HEK293T (cell line): ENCODE data around the gene IL10RA.

ENCODE experiments used
- CTCF ChIA-PET: fragments of 350-600 bp; formaldehyde crosslinking; extraction: SDS; loops from one replicate; lab custom pipeline; 2021; ENCODE audit warnings: antibody characterized with exemption, inconsistent platforms; lab: Yijun Ruan, JAX
- POLR2A ChIA-PET: fragments of 350-600 bp; formaldehyde crosslinking; extraction: SDS; loops from one replicate; lab custom pipeline; 2020; ENCODE audit warnings: antibody characterized with exemption, inconsistent platforms; lab: Yijun Ruan, JAX
- DNase-seq: peaks from one replicate; pipeline ENCODE4 v3.0.0; 2012; ENCODE audit warnings: mixed read lengths; ENCODE audit errors: extremely low spot score
- ARNT ChIP-seq: fragments of 450-650 bp; IDR thresholded peaks from 2 replicates; pipeline ENCODE4 v1.6.1; 2017; ENCODE audit warnings: mild to moderate bottlenecking
- BHLHE40 ChIP-seq: fragments of 450-650 bp; IDR thresholded peaks from 2 replicates; pipeline ENCODE4 v1.6.1; 2016; ENCODE audit warnings: mild to moderate bottlenecking, moderate library complexity, borderline replicate concordance
- CTBP1 ChIP-seq: fragments of 450-650 bp; IDR thresholded peaks from 2 replicates; pipeline ENCODE4 v1.6.1; 2016; ENCODE audit warnings: borderline replicate concordance
- ELF4 ChIP-seq: fragments of 450-650 bp; IDR thresholded peaks from 2 replicates; pipeline ENCODE4 v1.6.1; 2017; ENCODE audit warnings: antibody characterized with exemption
- FOXA1 ChIP-seq: fragments of 450-650 bp; IDR thresholded peaks from 2 replicates; pipeline ENCODE4 v1.6.1; 2016; ENCODE audit warnings: mild to moderate bottlenecking
- FOXK2 ChIP-seq: fragments of 450-650 bp; IDR thresholded peaks from 2 replicates; pipeline ENCODE4 v1.6.1; 2016; ENCODE audit warnings: mild to moderate bottlenecking
- FOXM1 ChIP-seq: fragments of 450-650 bp; IDR thresholded peaks from 2 replicates; pipeline ENCODE4 v1.6.1; 2017; ENCODE audit warnings: mild to moderate bottlenecking, borderline replicate concordance
- HDGF ChIP-seq: fragments of 450-650 bp; IDR thresholded peaks from 2 replicates; pipeline ENCODE4 v1.6.1; 2017; ENCODE audit warnings: antibody characterized with exemption, borderline replicate concordance
- L3MBTL2 ChIP-seq: fragments of 450-650 bp; conservative IDR thresholded peaks from 2 replicates; pipeline ENCODE4 v1.6.1; 2016; ENCODE audit warnings: mild to moderate bottlenecking
- LEF1 ChIP-seq: fragments of 450-650 bp; IDR thresholded peaks from 2 replicates; pipeline ENCODE4 v1.6.1; 2017; ENCODE audit warnings: mild to moderate bottlenecking, borderline replicate concordance
- NFRKB ChIP-seq: fragments of 450-650 bp; IDR thresholded peaks from 2 replicates; pipeline ENCODE4 v1.6.1; 2016; ENCODE audit warnings: mild to moderate bottlenecking, moderate library complexity
- SP1 ChIP-seq: fragments of 450-650 bp; IDR thresholded peaks from 2 replicates; pipeline ENCODE4 v1.6.1; 2017
- SUZ12 ChIP-seq: fragments of 450-650 bp; IDR thresholded peaks from 2 replicates; pipeline ENCODE4 v1.6.1; 2016; ENCODE audit warnings: mild to moderate bottlenecking
- TARDBP ChIP-seq: fragments of 450-650 bp; IDR thresholded peaks from 2 replicates; pipeline ENCODE4 v1.6.1; 2016
- ZNF384 ChIP-seq: fragments of 450-650 bp; IDR thresholded peaks from 2 replicates; pipeline ENCODE4 v1.6.1; 2016
- TF ChIP-seq, protein P1 (sequence below): fragments of 450-650 bp; IDR thresholded peaks from 2 replicates; pipeline ENCODE4 v1.6.1; 2016

The IL10RA gene

DNA sequence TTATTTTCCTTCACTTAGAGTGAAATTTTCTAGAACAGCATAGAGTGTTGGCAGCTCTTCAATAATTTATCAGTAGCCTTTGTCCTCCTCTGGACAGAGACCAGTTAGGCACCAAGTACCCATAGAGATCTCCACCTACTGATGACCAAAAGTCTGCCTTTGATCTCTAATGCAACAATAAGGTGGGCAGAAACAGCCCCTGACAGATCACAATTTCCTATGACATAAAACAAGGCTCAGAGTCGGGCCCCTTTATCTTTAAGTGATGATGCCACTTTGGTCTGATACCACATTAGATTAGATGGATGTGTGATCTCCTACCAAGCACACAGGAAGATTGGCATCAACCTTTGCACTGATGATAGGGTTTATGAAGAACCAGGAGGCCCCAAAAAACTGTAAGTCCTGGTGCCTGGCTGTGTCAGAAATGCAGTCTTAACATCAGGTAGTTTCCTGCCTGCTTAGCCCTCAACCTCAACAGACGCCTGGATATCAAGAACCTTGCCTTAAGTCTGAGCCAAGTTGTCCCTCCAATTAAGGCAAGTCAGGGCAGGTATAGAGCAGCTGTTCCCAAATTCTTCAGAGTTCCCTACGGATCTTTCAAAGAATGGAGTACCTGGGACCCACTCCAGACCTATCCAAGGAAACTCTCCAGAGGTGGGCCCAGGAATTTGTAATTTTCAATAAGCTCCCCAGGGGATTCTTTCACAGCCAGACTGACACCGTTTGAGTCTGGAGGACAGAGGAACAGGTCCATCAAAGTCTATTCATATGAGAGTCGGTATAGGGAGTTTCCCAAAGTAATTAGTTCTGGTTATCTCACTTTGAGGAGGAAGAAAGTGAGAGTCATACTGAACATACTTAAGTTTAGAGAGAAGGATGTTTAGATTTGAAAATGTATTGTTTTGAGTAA, 60.1 kb downstream of the IL10RA start:
- no peak for TF ChIP-seq SUZ12
- TF ChIP-seq CTBP1: no peak
- no peak for TF ChIP-seq BHLHE40
- no peak for TF ChIP-seq TARDBP
- no peak for TF ChIP-seq FOXK2
- TF ChIP-seq FOXM1: no peak
- TF ChIP-seq ZNF384: no peak
- no peak for TF ChIP-seq ARNT
- no peak for TF ChIP-seq L3MBTL2
- TF ChIP-seq NFRKB: no peak
- TF ChIP-seq SP1: no peak
- no peak for TF ChIP-seq LEF1
- TF ChIP-seq, protein P1, sequence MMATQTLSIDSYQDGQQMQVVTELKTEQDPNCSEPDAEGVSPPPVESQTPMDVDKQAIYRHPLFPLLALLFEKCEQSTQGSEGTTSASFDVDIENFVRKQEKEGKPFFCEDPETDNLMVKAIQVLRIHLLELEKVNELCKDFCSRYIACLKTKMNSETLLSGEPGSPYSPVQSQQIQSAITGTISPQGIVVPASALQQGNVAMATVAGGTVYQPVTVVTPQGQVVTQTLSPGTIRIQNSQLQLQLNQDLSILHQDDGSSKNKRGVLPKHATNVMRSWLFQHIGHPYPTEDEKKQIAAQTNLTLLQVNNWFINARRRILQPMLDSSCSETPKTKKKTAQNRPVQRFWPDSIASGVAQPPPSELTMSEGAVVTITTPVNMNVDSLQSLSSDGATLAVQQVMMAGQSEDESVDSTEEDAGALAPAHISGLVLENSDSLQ: no peak
- TF ChIP-seq ELF4: no peak
- TF ChIP-seq FOXA1: no peak
- no peak for TF ChIP-seq HDGF
- ChIA-PET CTCF (interaction anchor here (0.9 kb wide), 1 partner anchor 100 kb away, joined by 3 read pairs; no protein-coding TSS in a partner anchor), POLR2A (no interaction called here)
- DNase-seq: no peak

DNA sequence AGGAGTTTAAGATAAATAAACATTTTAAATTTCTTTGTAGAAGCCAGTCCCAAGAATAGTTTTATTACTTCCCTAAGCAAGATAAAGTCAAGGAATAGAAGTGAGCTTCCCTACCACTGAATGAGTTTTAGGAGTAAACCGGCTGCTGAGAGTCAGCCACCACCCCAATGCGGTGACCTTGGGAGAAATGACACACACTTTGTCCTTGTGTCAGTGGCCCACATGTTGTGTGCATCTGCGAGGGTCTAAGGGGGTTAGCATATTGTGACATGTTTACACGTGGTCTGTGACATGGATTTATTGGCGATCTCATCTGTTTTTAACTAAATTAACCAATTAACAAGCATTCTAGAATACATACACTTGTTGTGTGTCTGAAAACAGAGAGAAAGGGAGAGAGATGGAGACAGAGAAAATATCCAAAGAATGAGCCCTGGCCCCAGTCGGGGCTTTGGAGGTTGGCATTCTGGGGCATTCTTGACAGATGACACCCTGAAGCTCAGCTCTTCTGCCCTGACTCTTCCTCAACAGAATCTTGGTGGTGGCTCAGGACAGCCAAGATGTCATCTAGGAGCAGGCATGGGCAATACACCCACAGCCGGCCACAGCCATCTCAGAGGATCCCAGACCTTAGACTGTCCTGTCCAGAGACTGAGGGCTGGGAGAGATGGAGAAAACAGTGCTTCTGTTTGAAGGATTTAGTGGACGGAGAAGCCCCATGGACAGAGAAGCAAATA, 60.9 kb downstream of the IL10RA start:
- DNase-seq: no peak
- ChIA-PET CTCF (interaction anchor here (1.0 kb wide), 1 partner anchor 101 kb away, joined by 3 read pairs; no protein-coding TSS in a partner anchor), POLR2A (no interaction called here)
- no peak for TF ChIP-seq TARDBP
- TF ChIP-seq SUZ12: no peak
- TF ChIP-seq FOXM1: no peak
- TF ChIP-seq FOXA1: no peak
- no peak for TF ChIP-seq FOXK2
- no peak for TF ChIP-seq L3MBTL2
- no peak for TF ChIP-seq SP1
- TF ChIP-seq BHLHE40: no peak
- TF ChIP-seq NFRKB: no peak

DNA sequence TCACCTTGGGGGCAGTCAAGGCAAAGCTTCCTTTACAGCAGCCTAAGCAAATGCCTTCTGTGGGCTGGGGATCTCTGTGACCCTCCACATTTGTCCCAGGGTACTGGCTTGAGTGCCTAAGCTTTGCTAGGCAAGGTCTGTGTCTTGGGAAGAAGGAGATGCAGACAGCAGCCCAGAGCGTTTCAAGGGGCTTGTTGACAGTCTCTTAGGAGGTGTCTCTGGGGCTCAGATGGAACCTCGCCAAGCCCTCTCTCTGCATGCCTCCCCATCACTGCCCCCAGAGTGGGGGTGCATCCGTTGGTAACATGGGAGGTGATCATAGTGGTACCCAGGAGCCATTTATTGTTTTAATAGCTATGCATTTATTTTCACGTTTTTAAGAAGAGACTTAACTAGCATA, 61.6 kb downstream of the IL10RA start:
- ChIA-PET POLR2A (no interaction called here), CTCF (interaction anchor here (1.0 kb wide), 1 partner anchor 101 kb away, joined by 3 read pairs; no protein-coding TSS in a partner anchor)
- DNase-seq: no peak
- TF ChIP-seq FOXK2 (no peak), L3MBTL2 (no peak), FOXM1 (no peak), HDGF (no peak), BHLHE40 (no peak), ELF4 (no peak), ZNF384 (no peak), FOXA1 (no peak)

DNA sequence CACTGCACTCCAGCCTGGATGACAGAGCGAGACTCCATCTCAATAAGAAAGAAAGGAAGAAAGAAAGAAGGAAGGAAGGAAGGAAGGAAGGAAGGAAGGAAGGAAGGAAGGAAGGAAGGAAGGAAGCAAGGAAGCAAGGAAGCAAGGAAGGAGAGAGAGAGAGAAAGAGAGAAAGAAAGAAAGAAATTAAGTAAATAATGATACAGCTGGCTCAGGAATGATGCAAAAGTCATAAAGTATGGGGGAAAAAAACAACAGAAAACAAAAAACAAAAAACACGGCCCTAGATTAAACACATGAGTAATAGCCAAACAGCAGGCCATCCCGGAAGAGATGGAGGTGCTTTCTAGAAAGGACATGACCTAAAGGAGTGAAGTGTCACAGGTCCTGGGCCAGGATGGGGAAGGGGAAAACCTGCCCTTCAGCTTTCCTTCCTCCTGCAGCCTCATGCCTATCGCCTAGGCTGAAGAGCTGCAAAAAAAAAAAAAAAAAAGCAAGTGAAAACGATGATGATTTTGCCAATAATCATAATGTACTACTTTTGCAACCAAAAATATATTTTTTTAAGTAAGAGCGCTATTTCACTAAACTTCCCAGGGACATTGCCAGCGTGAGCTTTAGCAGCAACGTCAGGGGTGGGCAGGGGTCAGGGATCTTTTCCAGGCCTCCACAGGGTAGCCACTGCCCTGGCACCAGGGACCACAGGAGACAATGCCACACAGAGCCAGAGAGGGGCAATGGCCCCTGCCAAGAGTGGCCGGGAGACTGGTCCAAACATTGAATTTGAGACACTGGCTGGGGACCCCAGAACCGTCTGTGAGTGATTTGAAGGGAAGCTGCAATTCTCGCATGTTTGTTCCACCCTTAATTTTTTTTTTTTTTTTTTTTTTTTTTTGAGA, 62.5 kb downstream of the IL10RA start:
- CTCF ChIA-PET: interaction anchor here (1.0 kb wide), 1 partner anchor 8 kb away, joined by 6 read pairs; no protein-coding TSS in a partner anchor
- POLR2A ChIA-PET: no interaction called here
- TF ChIP-seq LEF1 (no peak), CTBP1 (no peak), SP1 (no peak), TARDBP (no peak), SUZ12 (no peak), BHLHE40 (no peak), ELF4 (no peak), FOXA1 (no peak), FOXK2 (no peak), ZNF384 (no peak), L3MBTL2 (no peak), NFRKB (no peak), FOXM1 (no peak), HDGF (no peak)
- TF ChIP-seq, protein P1: no peak
- no peak for DNase-seq

DNA sequence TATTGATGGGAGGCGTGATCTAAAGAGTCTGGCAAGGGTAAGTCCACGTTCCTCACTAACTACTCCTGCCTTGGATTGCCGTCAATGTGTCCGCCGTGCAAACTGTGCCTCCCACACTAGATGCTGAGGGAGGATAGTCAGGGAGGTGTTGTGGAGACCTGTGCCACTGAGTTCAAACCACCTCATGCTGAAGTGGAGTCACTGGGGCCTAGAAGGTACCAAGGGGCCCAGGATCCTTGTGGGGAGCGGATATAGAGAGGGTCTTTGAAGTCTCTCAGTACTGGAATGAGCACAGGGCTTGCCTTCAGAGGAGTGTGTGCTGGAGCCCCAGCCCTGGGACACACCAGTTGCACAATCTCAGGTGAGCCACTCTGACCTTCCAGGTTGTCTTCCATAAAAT, 63.6 kb downstream of the IL10RA start:
- ChIA-PET CTCF (interaction anchor here (1.0 kb wide), 1 partner anchor 9 kb away, joined by 6 read pairs; no protein-coding TSS in a partner anchor), POLR2A (no interaction called here)
- no peak for DNase-seq
- no peak for TF ChIP-seq FOXK2
- no peak for TF ChIP-seq ZNF384
- no peak for TF ChIP-seq FOXA1
- TF ChIP-seq, protein P1: no peak
- no peak for TF ChIP-seq L3MBTL2
- no peak for TF ChIP-seq HDGF
